ENCODE results near the gene RPL18.
A peak's percentile ranks its signal among the peaks of the same experiment; 100 is the strongest.
"Not testable (repeated sequence)": the region's sequence is repeated elsewhere in the genome, so short reads cannot be mapped to it uniquely, and the experiment has no call there.

The RPL18 gene

GRCh38 chr19:48588670-48589401 lies 30.1 kb downstream of the RPL18 start:
- peak; percentile 72 to 74 for DNase-seq (ENCODE audit: low read depth in 2 of 2)

- no peak for DNase-seq (ENCODE audit: low read depth in 2 of 2)
Measured at GRCh38 chr19:48587387-48587786, 31.6 kb downstream of the RPL18 start.

GRCh38 chr19:48582168-48582567 lies 36.8 kb downstream of the RPL18 start:
- DNase-seq (ENCODE audit: low read depth in 2 of 2), result no peak

GRCh38 chr19:48578891-48579290 lies 40.1 kb downstream of the RPL18 start:
- DNase-seq (ENCODE audit: low read depth in 2 of 2), result no peak

- not testable (repeated sequence) for DNase-seq (ENCODE audit: low read depth in 2 of 2)
Measured at GRCh38 chr19:48577908-48578307, 41.1 kb downstream of the RPL18 start.

GRCh38 chr19:48575931-48576622 lies 42.9 kb downstream of the RPL18 start:
- no peak for DNase-seq (ENCODE audit: low read depth in 2 of 2)

GRCh38 chr19:48573163-48573505 lies 45.8 kb downstream of the RPL18 start:
- no peak for DNase-seq (ENCODE audit: low read depth in 2 of 2)

GRCh38 chr19:48571378-48572162 lies 47.4 kb downstream of the RPL18 start:
- DNase-seq (ENCODE audit: low read depth in 2 of 2), result no peak

GRCh38 chr19:48569814-48570213 lies 49.2 kb downstream of the RPL18 start:
- DNase-seq (ENCODE audit: low read depth in 2 of 2), result no peak

- no peak for DNase-seq (ENCODE audit: low read depth in 2 of 2)
Measured at GRCh38 chr19:48568345-48568886, 50.6 kb downstream of the RPL18 start.

All from stimulated activated CD8-positive, alpha-beta memory T cell treated with anti-CD3 and anti-CD28 coated beads, Interleukin-15, amount 100 ng/mL, for 48 hours (primary cell).